ENCODE measurements around the gene GFM1.
"Not testable (repeated sequence)": the region's sequence is repeated elsewhere in the genome, so short reads cannot be mapped to it uniquely, and the experiment has no call there.

DNA sequence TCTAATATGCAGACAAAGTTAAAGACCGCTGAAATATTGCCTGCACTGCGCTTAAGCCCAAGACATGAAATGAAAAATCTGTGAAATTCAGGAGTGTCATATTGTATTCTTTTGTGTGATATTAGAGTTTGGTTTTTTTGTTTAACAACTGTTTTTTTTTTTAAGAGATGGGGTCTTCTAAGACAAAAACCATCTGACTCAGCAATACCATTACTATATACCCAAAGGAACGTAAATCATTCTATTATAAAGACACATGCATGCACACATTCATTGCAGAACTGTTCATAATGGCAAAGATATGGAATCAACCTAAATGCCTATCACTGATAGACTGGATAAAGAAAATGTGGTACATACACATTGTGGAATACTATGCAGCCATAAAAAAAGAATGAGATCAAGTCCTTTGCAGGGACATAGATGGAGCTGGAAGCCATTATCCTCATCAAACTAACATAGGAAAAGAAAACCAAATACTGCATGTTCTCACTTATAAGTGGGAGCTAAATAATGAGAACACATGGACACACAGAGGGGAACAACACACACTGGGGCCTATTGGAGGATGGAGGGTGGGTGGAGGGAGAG, 49.6 kb downstream of the GFM1 start:
- TF ChIP-seq POLR2A (IDR thresholded peaks at IDR 0.05), result not testable (repeated sequence)
- TF ChIP-seq, protein P1, sequence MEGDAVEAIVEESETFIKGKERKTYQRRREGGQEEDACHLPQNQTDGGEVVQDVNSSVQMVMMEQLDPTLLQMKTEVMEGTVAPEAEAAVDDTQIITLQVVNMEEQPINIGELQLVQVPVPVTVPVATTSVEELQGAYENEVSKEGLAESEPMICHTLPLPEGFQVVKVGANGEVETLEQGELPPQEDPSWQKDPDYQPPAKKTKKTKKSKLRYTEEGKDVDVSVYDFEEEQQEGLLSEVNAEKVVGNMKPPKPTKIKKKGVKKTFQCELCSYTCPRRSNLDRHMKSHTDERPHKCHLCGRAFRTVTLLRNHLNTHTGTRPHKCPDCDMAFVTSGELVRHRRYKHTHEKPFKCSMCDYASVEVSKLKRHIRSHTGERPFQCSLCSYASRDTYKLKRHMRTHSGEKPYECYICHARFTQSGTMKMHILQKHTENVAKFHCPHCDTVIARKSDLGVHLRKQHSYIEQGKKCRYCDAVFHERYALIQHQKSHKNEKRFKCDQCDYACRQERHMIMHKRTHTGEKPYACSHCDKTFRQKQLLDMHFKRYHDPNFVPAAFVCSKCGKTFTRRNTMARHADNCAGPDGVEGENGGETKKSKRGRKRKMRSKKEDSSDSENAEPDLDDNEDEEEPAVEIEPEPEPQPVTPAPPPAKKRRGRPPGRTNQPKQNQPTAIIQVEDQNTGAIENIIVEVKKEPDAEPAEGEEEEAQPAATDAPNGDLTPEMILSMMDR (IDR thresholded peaks at IDR 0.05), result not testable (repeated sequence)
